GM12892 (cell line): ENCODE data around the gene TOMM20.

Experiments used
- POLR2A ChIP-seq: IDR thresholded peaks from 2 replicates; pipeline ENCODE4 v1.6.1; 2011; ENCODE audit warnings: low read depth, low read length, control low read depth
- POLR2AphosphoS5 ChIP-seq: IDR thresholded peaks from 2 replicates; pipeline ENCODE4 v1.6.1; 2011; ENCODE audit warnings: low read depth, low read length, control low read depth

GRCh38 chr1:235093696-235094592, 34.7 kb downstream of the TOMM20 start:
- TF ChIP-seq POLR2A (no peak), POLR2AphosphoS5 (no peak)
